Esophagus squamous epithelium (tissue), 4 donors: Measurements from ENCODE around the gene SRRM2.

Experiments
- CTCF ChIP-seq, 6 experiments: fragments of 450-650 bp in 4 of 6; fragments of 200-600 bp in 2 of 6; sonication (generic) in 2 of 6; IDR thresholded peaks; one replicate each; pipeline ENCODE4 v1.5.1; 2016 to 2019; ENCODE audit warnings: antibody characterized with exemption in 6 of 6, mild to moderate bottlenecking in 4 of 6, moderate library complexity in 4 of 6
- POLR2A ChIP-seq, 4 donors: fragments of 450-650 bp; IDR thresholded peaks; one replicate each; pipeline ENCODE4 v1.6.1; 2017; ENCODE audit warnings: antibody characterized with exemption in 4 of 4, mild to moderate bottlenecking in 4 of 4, moderate library complexity in 3 of 4

- no peak for TF ChIP-seq CTCF (IDR thresholded peaks at IDR 0.05)
- peak in 2 of 4 donors; percentile 17 to 25 for TF ChIP-seq POLR2A (IDR thresholded peaks at IDR 0.05)
Measured at GRCh38 chr16:2769675-2770056, 17.2 kb downstream of the SRRM2 start.
